NCI-H2227 (cell line): ENCODE results near the gene NUDT3.
"Not testable (repeated sequence)": the region's sequence is repeated elsewhere in the genome, so short reads cannot be mapped to it uniquely, and the experiment has no call there.

Source experiments
- DNase-seq: peaks from one replicate; lab custom pipeline; 2025; ENCODE audit not compliant: unreplicated experiment; lab: John Stamatoyannopoulos, UW

The NUDT3 gene

DNA sequence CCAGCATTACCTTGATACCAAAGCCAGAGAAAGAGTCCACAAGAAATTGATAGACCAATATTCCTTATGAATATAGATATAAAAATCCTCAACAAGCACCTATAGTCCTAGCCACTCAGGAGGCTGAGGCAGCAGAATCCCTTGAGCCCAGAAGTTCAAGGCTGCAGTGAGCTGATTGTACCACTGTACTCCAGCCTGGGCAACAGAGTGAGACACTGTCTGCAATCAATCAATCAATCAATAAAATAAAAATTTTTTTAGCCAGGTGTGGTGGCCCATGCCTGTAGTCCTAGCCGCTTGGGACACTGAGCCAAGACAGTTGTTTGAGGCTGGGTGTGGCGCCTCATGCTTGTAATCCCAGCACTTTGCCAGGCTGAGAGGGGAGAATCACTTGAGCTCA is 124.7 kb downstream of the NUDT3 start:
- no peak for DNase-seq

DNA sequence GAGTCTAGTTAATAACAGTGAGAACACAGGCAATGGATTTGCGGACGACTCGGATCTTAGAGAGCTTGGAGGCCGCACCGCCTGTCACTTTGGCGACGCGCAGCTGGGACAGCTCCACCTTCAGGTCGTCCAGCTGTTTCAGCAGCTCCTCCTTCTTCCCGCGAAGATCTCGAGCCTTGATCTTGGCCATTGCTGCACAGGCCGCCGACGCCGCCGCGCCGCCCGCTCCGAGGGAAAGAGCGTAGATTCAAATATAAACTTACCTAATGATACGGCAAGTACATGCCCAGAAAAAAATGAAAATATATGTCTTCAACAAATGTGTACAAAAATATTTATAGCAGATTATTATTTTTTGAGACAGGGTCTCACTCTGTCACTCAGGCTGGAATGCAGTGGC is 129.0 kb downstream of the NUDT3 start:
- DNase-seq, result not testable (repeated sequence)

DNA sequence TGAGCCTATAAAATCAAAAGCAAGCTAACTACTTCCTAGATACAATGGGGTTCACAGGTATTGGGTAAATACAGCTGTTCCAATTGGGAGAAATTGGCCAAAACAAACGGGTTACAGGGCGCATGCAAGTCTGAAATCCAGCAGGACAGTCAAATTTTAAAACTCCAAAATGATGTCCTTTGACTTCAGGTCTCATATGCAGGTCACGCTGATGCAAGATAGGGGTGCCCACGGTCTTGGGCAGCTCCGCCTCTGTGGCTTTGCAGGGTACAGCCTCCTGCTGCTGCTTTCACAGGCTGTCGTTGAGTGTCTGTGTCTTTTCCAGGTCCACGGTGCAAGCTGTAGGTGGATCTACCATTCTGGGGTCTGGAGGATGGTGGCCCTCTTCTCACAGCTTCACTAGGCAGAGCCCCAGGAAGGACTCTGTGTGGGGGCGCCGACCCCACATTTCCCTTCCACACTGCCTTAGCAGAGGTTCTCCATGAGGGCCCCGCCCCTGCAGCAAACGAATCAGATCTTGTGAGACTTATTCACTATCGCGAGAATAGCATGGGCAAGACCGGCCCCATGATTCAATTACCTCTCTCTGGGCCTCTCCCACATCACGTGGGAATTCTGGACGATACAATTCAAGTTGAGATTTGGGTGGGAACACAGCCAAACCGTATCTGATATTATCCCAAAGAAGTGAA is 131.7 kb downstream of the NUDT3 start:
- no peak for DNase-seq

DNA sequence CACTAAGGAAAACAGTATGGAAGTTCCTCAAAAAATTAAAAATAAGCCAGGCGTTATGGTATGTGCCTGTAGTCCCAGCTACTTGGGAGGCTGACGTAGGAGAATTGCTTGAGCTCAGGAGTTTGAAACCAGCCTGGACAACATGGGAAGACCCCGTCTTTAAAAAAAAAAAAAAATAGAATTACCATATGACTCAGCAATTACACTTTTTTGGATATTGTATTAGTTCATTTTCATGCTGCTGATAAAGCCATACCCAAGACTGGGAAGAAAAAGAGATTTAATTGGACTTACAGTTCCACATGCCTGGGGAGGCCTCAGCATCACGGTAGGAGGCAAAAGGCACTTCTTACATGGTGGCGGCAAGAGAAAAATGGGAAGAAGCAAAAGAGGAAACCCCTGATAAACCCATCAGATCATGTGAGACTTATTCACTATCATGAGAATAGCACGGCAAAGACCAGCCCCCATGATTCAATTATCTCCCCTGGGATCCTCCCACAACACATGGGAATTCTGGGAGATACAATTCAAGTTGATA is 132.9 kb downstream of the NUDT3 start:
- DNase-seq, result no peak

DNA sequence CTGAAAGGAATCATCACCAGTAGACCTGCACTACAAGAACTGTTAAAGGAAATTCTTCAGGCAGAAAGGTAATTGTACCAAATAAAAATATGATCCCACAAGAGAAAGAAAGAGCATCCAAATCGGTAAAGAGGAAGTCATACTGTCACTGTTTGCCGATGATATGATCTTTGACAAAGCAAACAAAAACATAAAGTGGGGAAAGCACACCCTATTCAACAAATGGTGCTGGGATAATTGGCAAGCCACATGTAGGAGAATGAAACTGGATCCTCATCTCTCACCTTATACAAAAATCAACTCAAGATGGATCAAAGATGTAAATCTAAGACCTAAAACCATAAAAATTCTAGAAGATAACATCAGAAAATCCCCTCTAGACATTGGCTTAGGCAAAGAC is 140.1 kb downstream of the NUDT3 start:
- not testable (repeated sequence) for DNase-seq

DNA sequence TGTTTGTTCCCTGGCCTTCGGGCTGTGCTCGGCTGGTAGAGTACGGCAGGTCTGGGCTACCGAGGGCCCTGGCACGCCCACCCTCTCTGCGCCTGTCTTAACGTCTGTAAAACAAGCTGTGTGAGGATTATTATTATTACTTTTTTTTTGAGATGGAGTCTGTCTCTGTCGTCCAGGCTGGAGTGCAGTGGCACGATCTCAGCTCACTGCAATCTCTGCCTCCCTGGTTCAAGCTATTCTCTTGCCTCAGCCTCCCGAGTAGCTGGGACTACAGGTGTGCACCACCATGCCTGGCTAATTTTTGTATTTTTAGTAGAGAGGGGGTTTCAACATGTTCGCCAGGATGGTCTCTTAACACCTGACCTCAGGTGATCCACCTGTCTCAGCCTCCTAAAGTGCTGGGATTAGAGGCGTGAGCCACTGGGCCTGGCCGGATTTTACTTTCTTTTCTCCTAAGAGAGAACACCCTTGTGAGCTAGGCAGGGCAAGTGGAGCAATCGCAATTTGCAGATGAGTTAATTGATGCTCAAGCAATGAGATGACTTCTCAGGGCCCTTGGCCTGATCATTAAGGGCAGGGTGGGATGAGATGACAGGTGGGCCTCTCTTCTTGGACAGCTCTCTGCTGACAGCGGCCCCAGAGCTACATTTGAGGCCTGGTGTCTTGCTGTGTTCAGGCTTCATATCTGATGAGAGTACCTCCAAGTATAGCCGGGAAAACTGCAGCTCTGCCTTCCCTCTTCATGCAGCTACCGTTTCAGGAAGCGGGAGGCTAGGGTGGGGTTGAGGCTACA is 142.8 kb downstream of the NUDT3 start:
- DNase-seq, result no peak

DNA sequence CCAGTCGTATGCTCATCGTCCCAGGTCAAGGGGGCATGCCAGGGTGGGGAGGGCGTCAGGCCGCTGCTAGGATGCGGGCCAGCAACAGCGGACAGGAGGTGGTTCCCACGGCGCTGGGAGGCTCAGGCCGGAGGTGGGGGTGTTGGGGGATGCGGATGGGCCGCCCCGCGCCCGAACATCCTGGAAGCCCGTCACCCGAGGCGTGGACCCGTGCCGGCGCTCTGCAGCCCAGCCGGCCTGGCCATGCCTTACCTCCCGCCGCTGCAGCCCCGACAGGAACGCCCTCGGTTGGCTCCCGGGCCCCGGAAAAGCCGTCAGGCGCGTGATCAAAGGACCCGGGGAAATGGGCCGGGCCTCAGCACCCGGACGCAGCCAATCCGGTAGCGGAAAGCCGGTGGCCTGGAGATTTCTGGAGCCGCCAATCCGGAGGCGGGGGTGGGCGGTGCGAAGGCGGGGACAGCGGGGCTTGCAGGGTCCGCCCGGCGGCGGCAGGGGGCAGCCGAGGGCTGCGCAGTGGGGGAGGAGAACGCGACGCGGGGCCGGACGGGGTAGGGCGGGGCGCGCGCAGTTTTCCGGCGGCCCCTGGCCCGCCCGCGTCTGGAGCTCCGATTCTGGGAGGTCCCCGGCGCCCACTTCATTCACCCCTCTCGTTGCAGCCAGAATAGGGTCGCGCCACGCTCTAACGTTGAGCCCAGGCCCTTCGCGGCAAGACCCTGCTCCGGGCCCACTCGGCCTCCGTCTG is 143.6 kb downstream of the NUDT3 start, which contains the start of gene SMIM29:
SMIM29 (minus strand) TSS at position 280 of the 742 bp plus-strand sequence. CDS start 1,215 bp downstream, outside the sequence.
- peak; percentile 97 for DNase-seq

DNA sequence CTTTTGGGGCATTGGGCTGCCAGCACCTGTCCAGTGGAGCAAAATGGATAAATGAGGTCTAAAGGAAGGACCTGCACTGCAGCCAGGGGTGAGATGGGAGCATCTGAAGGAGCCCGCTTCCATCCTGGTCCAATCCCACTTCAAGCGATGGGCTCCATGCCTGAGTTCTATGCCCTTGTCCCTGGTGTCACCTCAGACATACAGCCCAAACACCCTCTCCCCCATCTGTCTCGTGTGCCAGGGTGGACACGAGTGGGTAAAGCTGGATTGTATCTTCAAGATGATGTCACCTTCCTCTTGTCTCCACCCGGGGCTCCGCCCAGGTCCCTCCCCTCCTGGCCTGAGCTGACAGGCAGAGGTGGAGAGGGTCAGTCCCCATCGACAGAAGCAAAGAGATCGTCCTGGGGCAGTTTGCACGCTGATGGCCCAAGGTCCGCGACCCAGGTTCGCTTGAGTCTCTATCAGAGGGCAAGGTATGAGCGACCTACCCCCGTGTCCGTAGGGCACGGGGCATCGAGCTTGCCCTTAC is 144.2 kb downstream of the NUDT3 start:
- peak; percentile 44 for DNase-seq

DNA sequence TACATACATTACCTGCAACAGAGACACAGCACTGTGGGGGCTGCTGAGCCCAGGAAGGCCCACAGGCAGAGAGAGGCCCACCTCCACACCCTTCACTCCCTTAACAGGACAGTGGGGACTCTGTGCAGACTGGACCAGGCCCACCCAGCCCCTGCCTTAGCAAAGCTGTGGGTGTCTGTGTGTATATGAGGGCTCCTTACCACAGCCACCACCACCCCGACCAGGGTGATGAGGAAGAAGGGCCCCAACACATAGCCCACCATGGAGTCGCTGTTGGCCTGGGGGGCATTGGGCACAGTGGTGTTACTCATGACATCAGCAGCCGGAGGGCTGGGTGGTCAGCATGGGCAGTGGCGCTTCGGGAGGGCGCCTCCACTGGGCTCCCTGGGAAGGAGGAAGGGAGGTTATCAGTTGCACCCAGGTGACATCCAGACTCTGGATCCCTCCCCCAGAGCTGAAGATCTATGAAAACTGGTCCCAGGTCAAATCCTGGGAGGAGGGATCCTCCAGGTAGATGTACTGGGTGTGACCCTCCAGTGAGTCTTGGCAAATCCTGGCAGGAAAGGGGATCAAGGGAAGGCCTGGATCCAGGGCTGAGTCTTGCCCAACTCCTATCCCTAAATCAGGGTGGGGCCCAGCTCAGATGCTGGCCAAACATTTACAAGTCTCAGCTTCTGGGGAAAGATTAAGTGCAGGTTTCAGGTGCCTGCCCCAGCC is 144.8 kb downstream of the NUDT3 start:
- DNase-seq, result no peak

DNA sequence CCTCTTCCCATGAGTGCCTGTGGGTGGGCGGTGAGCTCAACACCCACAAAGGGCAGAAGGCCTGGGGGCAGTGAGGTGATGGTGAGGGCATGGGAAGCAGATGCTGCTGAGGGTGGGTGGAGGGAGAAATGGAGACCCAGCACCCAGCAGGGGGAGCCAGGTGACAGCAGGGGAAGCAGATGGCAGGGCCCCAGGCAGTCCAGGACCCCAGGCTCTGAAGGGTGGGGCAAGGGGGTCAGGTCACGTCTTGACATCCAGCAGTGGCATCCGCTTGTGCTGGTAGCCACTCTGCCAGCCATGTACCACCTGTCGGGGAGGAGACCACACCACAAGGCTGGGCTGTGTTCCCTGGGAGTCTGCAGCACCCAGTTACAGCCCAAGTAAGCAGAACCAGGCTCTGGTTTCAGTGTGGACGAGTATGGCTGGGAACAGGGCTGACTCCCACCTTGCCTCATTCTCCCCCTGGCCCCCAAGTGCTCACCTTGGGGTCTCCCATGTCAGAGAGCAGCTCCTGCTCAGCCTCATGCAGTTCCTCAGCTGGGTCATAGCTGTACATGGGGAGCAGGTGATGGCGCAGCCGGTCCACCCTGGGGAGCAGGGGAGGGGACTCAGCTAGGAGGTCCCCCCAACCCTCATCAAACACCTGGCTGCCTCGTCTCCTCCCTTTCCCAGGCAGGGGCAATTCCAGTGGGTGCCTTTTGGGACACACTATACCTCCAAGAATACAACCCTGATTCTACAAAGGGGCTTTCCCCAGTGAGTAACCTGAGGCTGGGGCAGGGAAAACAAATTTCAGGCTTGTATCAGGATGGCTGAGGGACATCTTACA is 145.7 kb downstream of the NUDT3 start:
- DNase-seq, result peak; percentile 19

DNA sequence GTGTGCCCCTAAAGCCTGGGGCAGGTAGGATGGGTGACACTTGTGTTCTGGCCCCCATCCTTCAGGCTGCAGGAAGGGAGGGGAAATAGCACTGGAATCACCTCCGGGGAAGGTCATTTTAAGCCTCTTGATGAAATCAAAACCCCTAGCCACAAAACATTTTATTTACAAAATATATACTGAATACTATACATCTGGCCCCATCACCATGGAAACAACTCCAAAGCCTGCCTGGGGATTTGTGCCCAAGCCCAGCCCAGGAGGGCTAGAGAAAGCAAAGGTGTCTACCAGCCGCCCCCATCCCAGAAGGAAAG is 146.3 kb downstream of the NUDT3 start:
- DNase-seq, result no peak

DNA sequence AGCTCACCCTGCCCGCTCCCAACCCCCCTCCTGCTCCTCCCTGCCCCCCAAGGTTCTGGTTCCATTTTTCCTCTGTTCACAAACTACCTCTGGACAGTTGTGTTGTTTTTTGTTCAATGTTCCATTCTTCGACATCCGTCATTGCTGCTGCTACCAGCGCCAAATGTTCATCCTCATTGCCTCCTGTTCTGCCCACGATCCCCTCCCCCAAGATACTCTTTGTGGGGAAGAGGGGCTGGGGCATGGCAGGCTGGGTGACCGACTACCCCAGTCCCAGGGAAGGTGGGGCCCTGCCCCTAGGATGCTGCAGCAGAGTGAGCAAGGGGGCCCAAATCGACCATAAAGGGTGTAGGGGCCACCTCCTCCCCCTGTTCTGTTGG is 146.7 kb downstream of the NUDT3 start:
- DNase-seq, result not testable (repeated sequence)

DNA sequence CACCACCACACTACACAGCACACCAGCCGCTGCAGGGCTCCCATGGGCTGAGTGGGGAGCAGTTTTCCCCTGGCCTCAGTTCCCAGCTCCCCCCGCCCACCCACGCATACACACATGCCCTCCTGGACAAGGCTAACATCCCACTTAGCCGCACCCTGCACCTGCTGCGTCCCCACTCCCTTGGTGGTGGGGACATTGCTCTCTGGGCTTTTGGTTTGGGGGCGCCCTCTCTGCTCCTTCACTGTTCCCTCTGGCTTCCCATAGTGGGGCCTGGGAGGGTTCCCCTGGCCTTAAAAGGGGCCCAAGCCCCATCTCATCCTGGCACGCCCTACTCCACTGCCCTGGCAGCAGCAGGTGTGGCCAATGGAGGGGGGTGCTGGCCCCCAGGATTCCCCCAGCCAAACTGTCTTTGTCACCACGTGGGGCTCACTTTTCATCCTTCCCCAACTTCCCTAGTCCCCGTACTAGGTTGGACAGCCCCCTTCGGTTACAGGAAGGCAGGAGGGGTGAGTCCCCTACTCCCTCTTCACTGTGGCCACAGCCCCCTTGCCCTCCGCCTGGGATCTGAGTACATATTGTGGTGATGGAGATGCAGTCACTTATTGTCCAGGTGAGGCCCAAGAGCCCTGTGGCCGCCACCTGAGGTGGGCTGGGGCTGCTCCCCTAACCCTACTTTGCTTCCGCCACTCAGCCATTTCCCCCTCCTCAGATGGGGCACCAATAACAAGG is 147.3 kb downstream of the NUDT3 start:
- not testable (repeated sequence) for DNase-seq

DNA sequence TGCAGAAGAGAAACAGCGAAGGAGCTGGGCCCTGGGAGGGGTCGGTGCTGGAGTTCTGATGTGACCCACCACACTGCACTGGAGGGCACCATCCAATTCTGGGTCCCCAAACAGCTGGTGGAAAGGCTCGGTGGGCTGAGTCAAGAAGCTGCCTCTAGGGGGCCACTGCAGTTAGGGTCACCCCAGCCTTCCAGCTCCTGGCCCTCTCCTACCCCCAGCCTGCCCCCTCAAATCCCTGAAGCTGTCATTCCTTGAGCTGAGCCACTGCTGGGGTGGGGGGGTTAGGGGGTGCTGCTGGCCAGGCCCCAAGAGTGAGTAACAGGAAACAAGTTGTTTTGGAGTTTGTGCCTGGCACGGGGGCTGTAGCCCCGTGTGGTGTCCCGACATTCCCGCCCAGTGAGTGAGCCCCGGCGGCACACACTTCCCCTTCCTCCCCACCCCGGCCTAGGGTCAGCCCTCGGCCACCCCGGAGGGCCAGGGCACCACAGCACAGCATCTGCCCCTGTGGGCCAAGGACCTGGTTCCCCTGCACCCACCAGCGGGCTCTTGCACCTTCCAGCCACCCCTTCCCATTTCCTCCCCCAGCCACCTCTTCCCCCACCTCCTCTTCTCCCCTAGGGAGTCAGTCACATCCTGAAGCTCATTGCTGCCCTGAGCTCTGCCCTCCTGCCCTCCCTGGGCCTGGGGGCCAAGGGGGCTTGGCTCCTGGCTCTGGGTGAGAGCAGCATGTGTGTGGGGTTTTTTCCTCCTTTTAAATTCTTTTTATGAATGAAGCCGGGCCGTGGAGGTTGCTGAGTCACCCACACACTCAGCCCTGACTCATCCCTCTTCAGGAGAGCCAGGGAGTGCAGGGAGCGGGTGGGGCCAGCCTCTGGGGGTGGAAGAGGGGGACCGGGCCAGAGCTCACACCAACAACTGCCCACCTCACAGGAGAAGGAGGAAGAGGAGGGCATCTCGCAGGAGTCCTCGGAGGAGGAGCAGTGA is 148.3 kb downstream of the NUDT3 start:
- DNase-seq, result peak; percentile 39

DNA sequence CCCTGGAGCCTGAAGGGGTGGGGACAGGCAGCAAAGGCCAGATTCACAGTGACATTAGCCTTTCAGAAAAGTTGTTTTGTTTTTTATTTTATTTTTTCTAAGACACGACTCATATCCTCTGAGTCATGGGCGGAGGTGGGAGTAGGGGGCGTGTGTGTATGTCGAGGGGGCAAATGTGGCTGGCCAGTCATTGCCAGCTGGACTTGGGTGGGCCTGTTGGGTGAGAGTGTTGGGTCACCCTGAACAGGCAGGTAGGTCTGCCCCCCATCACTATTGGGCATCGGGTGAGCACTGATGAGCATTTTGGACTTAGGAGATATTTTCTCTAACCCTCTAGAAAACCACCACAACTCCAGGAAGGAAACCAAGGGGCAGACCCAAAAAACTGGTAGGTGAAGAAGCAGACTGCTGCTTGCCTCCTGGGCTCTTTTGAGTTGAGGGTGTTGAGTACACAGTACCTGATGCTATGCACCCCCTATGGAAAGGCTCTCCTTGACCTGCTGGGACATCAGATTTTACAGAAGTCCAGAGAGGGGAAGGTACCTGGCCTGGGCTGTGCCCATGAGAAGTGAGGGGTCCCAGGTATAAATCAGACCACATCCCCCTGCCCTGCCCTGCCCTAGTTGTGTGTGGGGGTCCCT is 149.2 kb downstream of the NUDT3 start:
- no peak for DNase-seq

DNA sequence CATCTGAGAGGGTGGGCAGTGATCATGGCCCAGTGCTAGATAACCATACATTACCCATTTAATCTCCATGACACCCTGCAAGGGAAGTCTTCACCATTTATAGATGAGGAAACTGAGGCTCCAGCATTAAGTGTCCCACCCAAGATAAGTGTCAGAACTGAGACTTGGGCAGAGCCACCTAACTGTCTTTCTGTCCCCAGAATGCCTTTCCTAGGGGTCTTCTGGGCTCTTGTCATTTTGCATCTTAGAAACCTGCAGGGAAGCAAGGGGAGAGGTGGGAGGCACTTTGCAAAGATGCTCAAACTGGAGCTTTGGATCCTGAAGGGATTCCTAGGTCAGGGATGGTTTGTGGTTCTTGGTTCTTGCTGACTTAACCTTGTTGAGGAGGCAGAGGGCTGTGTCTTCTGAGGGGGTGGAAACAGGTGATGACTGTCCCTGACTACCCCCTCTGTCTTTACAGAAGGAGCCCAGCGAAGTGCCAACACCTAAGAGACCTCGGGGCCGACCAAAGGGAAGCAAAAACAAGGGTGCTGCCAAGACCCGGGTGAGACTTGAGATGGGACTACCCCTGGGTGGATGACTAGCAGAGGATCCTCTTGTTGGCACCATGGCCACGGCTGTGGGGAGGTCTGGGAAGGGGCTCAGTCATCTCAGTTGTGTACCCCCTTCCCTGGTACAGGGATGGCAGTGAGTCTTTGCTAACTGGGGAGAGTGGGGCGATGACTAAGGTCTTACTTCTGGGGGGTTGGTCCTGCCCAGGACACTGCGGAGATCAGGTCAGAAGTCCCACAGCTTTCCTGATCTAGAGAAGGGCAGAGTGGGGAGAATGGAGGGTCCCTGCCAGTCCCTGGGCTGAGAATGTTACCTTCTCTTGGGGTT is 150.0 kb downstream of the NUDT3 start:
- no peak for DNase-seq
